22Rv1 (cell line): ENCODE data around the gene BMPER.

Experiments used
- H3K27ac ChIP-seq: fragments of 450-650 bp; 2 replicates; pipeline ENCODE4 v1.5.1; 2017
- CTCF ChIP-seq: fragments of 450-650 bp; IDR thresholded peaks from 2 replicates; pipeline ENCODE4 v1.5.1; 2017; ENCODE audit warnings: mild to moderate bottlenecking
- ZFX ChIP-seq: fragments of 450-650 bp; IDR thresholded peaks from 2 replicates; pipeline ENCODE4 v1.6.1; 2017; ENCODE audit warnings: antibody characterized with exemption, borderline replicate concordance

BMPER gene

GRCh38 chr7:34108165-34108564 lies 202.8 kb downstream of the BMPER start:
- TF ChIP-seq ZFX (no peak), CTCF (no peak)
- H3K27ac ChIP-seq, result no peak overlapping the region

GRCh38 chr7:34109936-34110780 lies 204.8 kb downstream of the BMPER start:
- TF ChIP-seq ZFX (no peak), CTCF (no peak)
- no peak overlapping the region for H3K27ac ChIP-seq

DNA sequence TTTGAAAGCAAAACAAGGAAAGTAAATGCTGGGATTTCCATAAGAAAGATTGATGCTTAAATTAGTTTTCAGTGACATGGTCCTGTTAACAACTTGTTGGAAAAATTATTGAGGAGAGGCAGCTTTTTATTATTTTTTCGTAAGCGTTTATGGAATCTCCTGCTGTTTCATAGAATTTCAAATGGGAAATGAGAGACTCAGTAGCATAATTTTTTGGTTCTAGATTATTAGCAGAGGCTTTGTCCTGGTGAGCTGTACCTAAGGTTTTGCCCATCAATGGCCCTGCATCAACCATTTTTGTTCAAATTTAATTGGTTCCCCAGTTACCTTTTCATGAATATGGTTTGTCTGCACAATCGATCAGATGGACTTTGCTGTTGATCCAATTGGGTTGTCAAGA lies 205.7 kb downstream of the BMPER start:
- TF ChIP-seq CTCF (no peak), ZFX (no peak)
- no peak overlapping the region for H3K27ac ChIP-seq

- TF ChIP-seq CTCF (no peak), ZFX (no peak)
- no peak overlapping the region for H3K27ac ChIP-seq
These were observed 210.2 kb downstream of the BMPER start for GRCh38 chr7:34115503-34115902.

DNA sequence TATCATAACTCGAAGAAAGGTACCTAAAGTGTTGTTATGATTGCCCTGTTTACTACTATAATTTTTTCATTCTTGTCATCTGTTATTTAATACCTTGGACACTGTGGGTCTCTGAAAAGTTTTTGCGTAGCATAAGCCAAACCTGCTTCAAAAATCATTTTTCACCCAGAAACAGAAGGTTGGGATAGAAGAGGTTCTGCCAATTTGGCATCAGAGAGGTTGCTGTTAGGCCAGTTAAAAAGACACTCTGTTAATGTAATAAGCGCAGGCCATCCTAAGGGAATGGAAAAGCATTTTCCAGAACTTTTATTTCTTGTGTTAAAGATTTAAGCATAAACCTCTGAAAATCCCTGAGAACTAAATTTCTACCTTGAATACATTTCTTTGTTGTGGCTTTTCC lies 212.2 kb downstream of the BMPER start:
- H3K27ac ChIP-seq, result no peak overlapping the region
- TF ChIP-seq ZFX (no peak), CTCF (no peak)

GRCh38 chr7:34121366-34121765 lies 216.0 kb downstream of the BMPER start:
- TF ChIP-seq ZFX, result no peak
- no peak for TF ChIP-seq CTCF
- H3K27ac ChIP-seq, result no peak overlapping the region

DNA sequence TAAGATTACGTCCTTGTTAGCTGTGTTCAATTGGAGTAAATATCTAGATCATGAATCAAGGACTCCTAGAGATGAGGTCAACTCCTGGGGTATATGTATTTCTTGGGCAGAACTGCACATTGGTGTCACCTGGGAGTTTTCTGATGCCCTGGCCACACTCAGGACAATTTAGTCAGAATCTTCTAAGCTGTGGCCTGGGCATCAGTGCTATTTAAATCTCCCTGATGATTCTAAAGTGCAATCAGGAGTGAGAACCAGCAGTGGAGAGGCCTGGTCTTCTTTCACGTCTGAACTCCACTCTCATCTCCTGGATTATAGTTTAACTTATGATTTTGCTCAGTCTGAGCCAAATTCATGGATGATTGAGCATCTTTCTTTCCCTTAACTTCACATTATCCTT lies 218.0 kb downstream of the BMPER start:
- H3K27ac ChIP-seq, result no peak overlapping the region
- no peak for TF ChIP-seq ZFX
- no peak for TF ChIP-seq CTCF
